Measurements from ENCODE around the gene RAF1. TPM values are rescaled to one million over a fixed set of nuclear protein-coding genes. Genes with fewer than 3 reads are reported as not detected.
A peak's percentile ranks its signal among the peaks of the same experiment; 100 is the strongest.

RAF1 gene
- total and polyA plus RNA-seq, 2 of the 13 experiments (the other 11 are each of a cell fraction or from before 2014, with no cell fraction given), result 72.2 to 91.4 TPM

GRCh38 chr3:12663936-12664908 is at the start of gene RAF1 (continued):
- TF ChIP-seq PHF5A (CRISPR knock-in tag; IDR thresholded peaks at IDR 0.05; ENCODE audit: low read depth, unreplicated experiment) (peak; percentile 77), PLSCR1 (CRISPR knock-in tag; IDR thresholded peaks at IDR 0.05; ENCODE audit: borderline replicate concordance) (no peak), ZNF292 (CRISPR knock-in tag; IDR thresholded peaks at IDR 0.05; ENCODE audit: borderline replicate concordance, low read depth) (peak; percentile 35; the same call in 1 of the 2 replicates), HBP1 (CRISPR knock-in tag; IDR thresholded peaks at IDR 0.05; ENCODE audit: low read depth) (no peak; the same call in 1 of the 2 replicates), FOXK1 (CRISPR knock-in tag; IDR thresholded peaks at IDR 0.05; ENCODE audit: borderline replicate concordance, low read depth) (0 out of 2 replicates have a peak, but pooled peaks have one; percentile 29), HMG20A (CRISPR knock-in tag; IDR thresholded peaks at IDR 0.05; ENCODE audit: borderline replicate concordance) (0 out of 2 replicates have a peak, but pooled peaks have one; percentile 13), PTBP1 (IDR thresholded peaks at IDR 0.05; ENCODE audit: low read depth, low read length, poor library complexity, severe bottlenecking) (no peak), HOMEZ (CRISPR knock-in tag; IDR thresholded peaks at IDR 0.05; ENCODE audit: low read depth) (peak; percentile 72; the same call in 1 of the 2 replicates), DBP (CRISPR knock-in tag; IDR thresholded peaks at IDR 0.05; ENCODE audit: not compliant biosample characterization) (peak; percentile 52), BATF2 (CRISPR knock-in tag; IDR thresholded peaks at IDR 0.05) (no peak), HIVEP1 (CRISPR knock-in tag; IDR thresholded peaks at IDR 0.05) (no peak), ZNF83 (CRISPR knock-in tag; IDR thresholded peaks at IDR 0.05; ENCODE audit: borderline replicate concordance) (no peak), NR2C2 (CRISPR knock-in tag; IDR thresholded peaks at IDR 0.05; ENCODE audit: borderline replicate concordance) (no peak; the same call in 1 of the 2 replicates), ZKSCAN8 (CRISPR knock-in tag; IDR thresholded peaks at IDR 0.05; ENCODE audit: borderline replicate concordance) (peak; percentile 79), RFX3 (CRISPR knock-in tag; IDR thresholded peaks at IDR 0.05) (no peak), ZNF512 (CRISPR knock-in tag; IDR thresholded peaks at IDR 0.05) (no peak), FUBP1 (CRISPR knock-in tag; IDR thresholded peaks at IDR 0.05; ENCODE audit: borderline replicate concordance) (no peak), ZNF263 (CRISPR knock-in tag; IDR thresholded peaks at IDR 0.05) (no peak)
